Neural progenitor cell (in vitro differentiated cells): ENCODE results near the gene C20orf96. TPM values are rescaled to one million over a fixed set of nuclear protein-coding genes. Genes with fewer than 3 reads are reported as not detected.
A peak's percentile ranks its signal among the peaks of the same experiment; 100 is the strongest.

Source experiments
- DNase-seq: peaks from one replicate; pipeline ENCODE4 v3.0.0-alpha.2; 2016; ENCODE audit warnings: low spot score
- H2AFZ ChIP-seq: fragments of 200-600 bp; sonication (generic); replicated peaks from 2 replicates; pipeline ENCODE4 v1.6.1; 2016; ENCODE audit warnings: antibody characterized with exemption
- H3F3A ChIP-seq: fragments of 200-600 bp; sonication (generic); 2 replicates; pipeline ENCODE4 v1.6.1; 2016; ENCODE audit warnings: antibody characterized with exemption, low read depth
- H3K27ac ChIP-seq: fragments of 200-600 bp; sonication (generic); 2 replicates; pipeline ENCODE4 v1.5.1; 2016; ENCODE audit warnings: mild to moderate bottlenecking
- H3K27me3 ChIP-seq: fragments of 200-600 bp; sonication (generic); 2 replicates; pipeline ENCODE4 v1.6.1; 2016; ENCODE audit warnings: mild to moderate bottlenecking, moderate library complexity
- H3K36me3 ChIP-seq: fragments of 200-600 bp; sonication (generic); 2 replicates; pipeline ENCODE4 v1.5.1; 2016
- H3K4me1 ChIP-seq: fragments of 200-600 bp; sonication (generic); 2 replicates; pipeline ENCODE4 v1.6.1; 2016; ENCODE audit warnings: mixed run types
- H3K4me2 ChIP-seq: fragments of 200-600 bp; sonication (generic); 2 replicates; pipeline ENCODE4 v1.6.1; 2016
- H3K4me3 ChIP-seq: fragments of 200-600 bp; sonication (generic); 2 replicates; pipeline ENCODE4 v1.5.1; 2016
- H3K79me2 ChIP-seq: fragments of 200-600 bp; sonication (generic); 2 replicates; pipeline ENCODE4 v1.6.1; 2016; ENCODE audit warnings: low read depth
- H3K9ac ChIP-seq: fragments of 200-600 bp; sonication (generic); 2 replicates; pipeline ENCODE4 v1.6.1; 2016
- H3K9me3 ChIP-seq: fragments of 200-600 bp; sonication (generic); 2 replicates; pipeline ENCODE4 v1.5.1; 2016; ENCODE audit warnings: low read depth
- H4K20me1 ChIP-seq: fragments of 200-600 bp; sonication (generic); 2 replicates; pipeline ENCODE4 v1.6.1; 2016; ENCODE audit warnings: low read depth
- H3K27ac Mint-ChIP-seq: 3 replicates; pipeline ENCODE4 v1.8.0; 2021; ENCODE audit warnings: mixed read lengths
- H3K27me3 Mint-ChIP-seq: 2 replicates; pipeline ENCODE4 v1.8.0; 2022; ENCODE audit warnings: low read depth, mild to moderate bottlenecking, inconsistent platforms, moderate library complexity, mixed read lengths; ENCODE audit not compliant: insufficient read depth
- H3K36me3 Mint-ChIP-seq: 3 replicates; pipeline ENCODE4 v1.8.0; 2021; ENCODE audit warnings: mixed read lengths
- H3K4me1 Mint-ChIP-seq: 3 replicates; pipeline ENCODE4 v1.8.0; 2021; ENCODE audit warnings: mixed read lengths
- H3K4me3 Mint-ChIP-seq: 3 replicates; pipeline ENCODE4 v1.8.0; 2021; ENCODE audit warnings: mild to moderate bottlenecking, moderate library complexity, mixed read lengths
- H3K9me3 Mint-ChIP-seq: 3 replicates; pipeline ENCODE4 v1.8.0; 2020; ENCODE audit warnings: mixed read lengths
- EZH2 ChIP-seq: fragments of 200-600 bp; sonication (generic); IDR thresholded peaks from 2 replicates; pipeline ENCODE4 v1.6.1; 2017; ENCODE audit warnings: antibody characterized with exemption, mild to moderate bottlenecking, moderate library complexity
- EZH2phosphoT487 ChIP-seq: fragments of 200-600 bp; sonication (generic); IDR thresholded peaks from 2 replicates; pipeline ENCODE4 v1.6.1; 2017; ENCODE audit warnings: antibody characterized with exemption
- total RNA-seq: library from RNA; depleted of rRNA; stranded (reverse); fragments of >200 nt; gene quantifications from 2 replicates; pipeline ENCODE4 v1.2.3, GENCODE V29; 2015; ENCODE audit warnings: low replicate concordance
- TF ChIP-seq, protein P1 (sequence below): fragments of 200-600 bp; sonication (generic); IDR thresholded peaks from 2 replicates; pipeline ENCODE4 v1.5.1; 2017; ENCODE audit warnings: antibody characterized with exemption, mild to moderate bottlenecking

Gene C20orf96
- total RNA-seq, 1 donor from 2014 or later, result 6.0 TPM

- H3K4me3 Mint-ChIP-seq, result no peak overlapping the region
- no peaks in the 10 kb centered on the region for H3K36me3 ChIP-seq
- no peaks in the 10 kb centered on the region for H3K79me2 ChIP-seq
- H3K4me1 Mint-ChIP-seq, result peaks cover 2% of the 10 kb centered on the region
- H3K27ac Mint-ChIP-seq, result no peak overlapping the region
- no peaks in the 10 kb centered on the region for H3K27me3 Mint-ChIP-seq
- H3K9me3 ChIP-seq, result no peaks in the 10 kb centered on the region
- TF ChIP-seq EZH2phosphoT487 (no peak), EZH2 (no peak)
- TF ChIP-seq, protein P1, sequence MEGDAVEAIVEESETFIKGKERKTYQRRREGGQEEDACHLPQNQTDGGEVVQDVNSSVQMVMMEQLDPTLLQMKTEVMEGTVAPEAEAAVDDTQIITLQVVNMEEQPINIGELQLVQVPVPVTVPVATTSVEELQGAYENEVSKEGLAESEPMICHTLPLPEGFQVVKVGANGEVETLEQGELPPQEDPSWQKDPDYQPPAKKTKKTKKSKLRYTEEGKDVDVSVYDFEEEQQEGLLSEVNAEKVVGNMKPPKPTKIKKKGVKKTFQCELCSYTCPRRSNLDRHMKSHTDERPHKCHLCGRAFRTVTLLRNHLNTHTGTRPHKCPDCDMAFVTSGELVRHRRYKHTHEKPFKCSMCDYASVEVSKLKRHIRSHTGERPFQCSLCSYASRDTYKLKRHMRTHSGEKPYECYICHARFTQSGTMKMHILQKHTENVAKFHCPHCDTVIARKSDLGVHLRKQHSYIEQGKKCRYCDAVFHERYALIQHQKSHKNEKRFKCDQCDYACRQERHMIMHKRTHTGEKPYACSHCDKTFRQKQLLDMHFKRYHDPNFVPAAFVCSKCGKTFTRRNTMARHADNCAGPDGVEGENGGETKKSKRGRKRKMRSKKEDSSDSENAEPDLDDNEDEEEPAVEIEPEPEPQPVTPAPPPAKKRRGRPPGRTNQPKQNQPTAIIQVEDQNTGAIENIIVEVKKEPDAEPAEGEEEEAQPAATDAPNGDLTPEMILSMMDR, result no peak
- H3K4me3 ChIP-seq, result no peak overlapping the region
- no peak overlapping the region for H3K4me2 ChIP-seq
- no peaks in the 10 kb centered on the region for H3K9me3 Mint-ChIP-seq
- H3K36me3 Mint-ChIP-seq, result no peaks in the 10 kb centered on the region
- H4K20me1 ChIP-seq, result no peaks in the 10 kb centered on the region
- H3K4me1 ChIP-seq, result peaks cover 6% of the 10 kb centered on the region
- H2AFZ ChIP-seq, result peak overlapping the region; percentile 42
- no peak overlapping the region for H3K9ac ChIP-seq
- DNase-seq, result no peak
- no peak overlapping the region for H3K27ac ChIP-seq
- H3K27me3 ChIP-seq, result peaks cover 82% of the 10 kb centered on the region
- H3F3A ChIP-seq, result no peaks in the 10 kb centered on the region
These were observed 37.7 kb downstream of the C20orf96 start for GRCh38 chr20:252801-253200.

- Histone ChIP-seq H3K4me1 (peaks cover 6% of the 10 kb centered on the region), H4K20me1 (no peaks in the 10 kb centered on the region), H3F3A (no peaks in the 10 kb centered on the region), H2AFZ (peak overlapping the region; percentile 45), H3K4me2 (no peak overlapping the region), H3K4me3 (no peak overlapping the region), H3K36me3 (no peaks in the 10 kb centered on the region), H3K9ac (no peak overlapping the region), H3K27ac (no peak overlapping the region), H3K27me3 (peaks cover 80% of the 10 kb centered on the region), H3K9me3 (no peaks in the 10 kb centered on the region), H3K79me2 (no peaks in the 10 kb centered on the region)
- no peak overlapping the region for H3K27ac Mint-ChIP-seq
- peaks cover 2% of the 10 kb centered on the region for H3K4me1 Mint-ChIP-seq
- H3K27me3 Mint-ChIP-seq, result no peaks in the 10 kb centered on the region
- no peak overlapping the region for H3K4me3 Mint-ChIP-seq
- peaks cover 2% of the 10 kb centered on the region for H3K9me3 Mint-ChIP-seq
- DNase-seq, result no peak
- TF ChIP-seq EZH2, result no peak
- TF ChIP-seq EZH2phosphoT487, result no peak
- TF ChIP-seq, protein P1, result no peak
- H3K36me3 Mint-ChIP-seq, result no peaks in the 10 kb centered on the region
These were observed 39.2 kb downstream of the C20orf96 start for GRCh38 chr20:251354-251753.

DNA sequence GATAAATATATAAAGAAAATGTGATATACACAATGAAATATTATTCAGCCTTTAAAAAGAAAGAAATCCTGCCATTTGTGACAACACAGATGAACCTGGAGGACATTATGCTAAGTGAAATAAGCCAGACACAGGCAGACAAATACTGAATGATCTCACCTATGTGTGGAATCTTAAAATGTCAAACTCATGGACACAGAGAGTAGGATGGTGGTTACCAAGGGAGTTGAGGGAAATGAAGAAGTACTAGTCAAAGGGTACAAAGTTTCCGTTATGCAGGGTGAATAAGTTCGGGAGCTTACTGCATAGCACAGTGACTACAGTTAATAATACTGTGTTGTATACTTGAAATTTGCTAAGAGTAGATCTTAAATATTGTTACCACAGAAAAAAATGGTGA lies 47.6 kb downstream of the C20orf96 start:
- no peaks in the 10 kb centered on the region for H3K79me2 ChIP-seq
- no peak overlapping the region for H3K4me2 ChIP-seq
- no peaks in the 10 kb centered on the region for H4K20me1 ChIP-seq
- no peaks in the 10 kb centered on the region for H3K4me1 Mint-ChIP-seq
- no peak overlapping the region for H3K4me3 ChIP-seq
- H3K4me3 Mint-ChIP-seq, result no peak overlapping the region
- H3K27me3 Mint-ChIP-seq, result peaks cover 2% of the 10 kb centered on the region
- no peaks in the 10 kb centered on the region for H3K9me3 ChIP-seq
- H3K36me3 Mint-ChIP-seq, result no peaks in the 10 kb centered on the region
- no peak overlapping the region for H3K27ac ChIP-seq
- H2AFZ ChIP-seq, result no peak overlapping the region
- peaks cover 2% of the 10 kb centered on the region for H3K9me3 Mint-ChIP-seq
- no peak for DNase-seq
- H3K36me3 ChIP-seq, result no peaks in the 10 kb centered on the region
- TF ChIP-seq, protein P1, result no peak
- TF ChIP-seq EZH2phosphoT487, result no peak
- TF ChIP-seq EZH2, result no peak
- H3K4me1 ChIP-seq, result no peaks in the 10 kb centered on the region
- H3K9ac ChIP-seq, result no peak overlapping the region
- H3K27ac Mint-ChIP-seq, result no peak overlapping the region
- no peaks in the 10 kb centered on the region for H3F3A ChIP-seq
- H3K27me3 ChIP-seq, result peaks cover 90% of the 10 kb centered on the region
